ENCODE measurements around the gene CTNNBIP1.

The CTNNBIP1 gene

GRCh38 chr1:9916452-9916851 lies 6.4 kb upstream of the CTNNBIP1 start:
- Histone ChIP-seq H3K4me1 (no peaks in the 10 kb centered on the region), H3K4me3 (ENCODE audit: low read depth, low read length) (no peak overlapping the region), H3K9me3 (no peaks in the 10 kb centered on the region), H3K36me3 (no peaks in the 10 kb centered on the region), H3K27me3 (no peaks in the 10 kb centered on the region)
- TF ChIP-seq CTCF (IDR thresholded peaks at IDR 0.05; ENCODE audit: low read depth, low read length), result no peak
- DNase-seq, result no peak

- Histone ChIP-seq H3K27me3 (no peaks in the 10 kb centered on the region), H3K4me3 (ENCODE audit: low read depth, low read length) (no peak overlapping the region), H3K36me3 (no peaks in the 10 kb centered on the region), H3K9me3 (no peaks in the 10 kb centered on the region), H3K4me1 (no peaks in the 10 kb centered on the region)
- no peak for DNase-seq
- no peak for TF ChIP-seq CTCF (IDR thresholded peaks at IDR 0.05; ENCODE audit: low read depth, low read length)
Observed at GRCh38 chr1:9914610-9914937, 4.5 kb upstream of the CTNNBIP1 start.

GRCh38 chr1:9912264-9912936 lies 2.3 kb upstream of the CTNNBIP1 start:
- H3K4me1 ChIP-seq, result no peaks in the 10 kb centered on the region
- no peak overlapping the region for H3K4me3 ChIP-seq (ENCODE audit: low read depth, low read length)
- no peaks in the 10 kb centered on the region for H3K36me3 ChIP-seq
- no peaks in the 10 kb centered on the region for H3K27me3 ChIP-seq
- no peaks in the 10 kb centered on the region for H3K9me3 ChIP-seq
- no peak for TF ChIP-seq CTCF (IDR thresholded peaks at IDR 0.05; ENCODE audit: low read depth, low read length)
- no peak for DNase-seq

GRCh38 chr1:9910423-9911178 lies 532 bp upstream of the CTNNBIP1 start:
- Histone ChIP-seq H3K4me1 (no peaks in the 10 kb centered on the region), H3K4me3 (ENCODE audit: low read depth, low read length) (peak overlapping the region; percentile 65), H3K36me3 (no peaks in the 10 kb centered on the region), H3K9me3 (no peaks in the 10 kb centered on the region), H3K27me3 (no peaks in the 10 kb centered on the region)
- DNase-seq, result peak; percentile 99
- TF ChIP-seq CTCF (IDR thresholded peaks at IDR 0.05; ENCODE audit: low read depth, low read length), result no peak

GRCh38 chr1:9909234-9910046 lies 629 bp downstream of the CTNNBIP1 start:
- DNase-seq, result no peak

More at GRCh38 chr1:9909234-9910046, 629 bp downstream of the CTNNBIP1 start:
- Histone ChIP-seq H3K4me3 (ENCODE audit: low read depth, low read length) (peak overlapping the region; percentile 53), H3K36me3 (no peaks in the 10 kb centered on the region), H3K9me3 (no peaks in the 10 kb centered on the region), H3K27me3 (no peaks in the 10 kb centered on the region), H3K4me1 (no peaks in the 10 kb centered on the region)
- TF ChIP-seq CTCF (IDR thresholded peaks at IDR 0.05; ENCODE audit: low read depth, low read length), result no peak
